ENCODE measurements around the gene CSTPP1.
"Not testable (repeated sequence)": the region's sequence is repeated elsewhere in the genome, so short reads cannot be mapped to it uniquely, and the experiment has no call there.

CSTPP1 gene

GRCh38 chr11:46991391-46991790 is 54.8 kb downstream of the CSTPP1 start:
- no peaks in the 10 kb centered on the region for H3K36me3 ChIP-seq (replicated peaks)
- no peaks in the 10 kb centered on the region for H3K27me3 ChIP-seq (replicated peaks)
- no peak overlapping the region for H3K27ac ChIP-seq
- H3K4me3 ChIP-seq (ENCODE audit: low read depth, low read length), result no peak overlapping the region
- in situ Hi-C loops (cut with HindIII; ENCODE audit: low pct_ligation_motif_present, low sequenced_read_pairs), result no loop called here
- DNase-seq, result no peak
- TF ChIP-seq CTCF (IDR thresholded peaks at IDR 0.05; ENCODE audit: low read depth, low read length, missing control alignments), result no peak

GRCh38 chr11:46992386-46992785 is 55.8 kb downstream of the CSTPP1 start:
- H3K27ac ChIP-seq; H3K4me3 ChIP-seq (ENCODE audit: low read depth, low read length); in situ Hi-C loops (cut with HindIII; ENCODE audit: low pct_ligation_motif_present, low sequenced_read_pairs); H3K36me3 ChIP-seq (replicated peaks); DNase-seq; H3K27me3 ChIP-seq (replicated peaks): not testable (repeated sequence)

GRCh38 chr11:46997796-46998195 is 61.2 kb downstream of the CSTPP1 start:
- H3K4me3 ChIP-seq (ENCODE audit: low read depth, low read length); H3K27me3 ChIP-seq (replicated peaks); in situ Hi-C loops (cut with HindIII; ENCODE audit: low pct_ligation_motif_present, low sequenced_read_pairs); H3K27ac ChIP-seq; H3K36me3 ChIP-seq (replicated peaks); DNase-seq: not testable (repeated sequence)

GRCh38 chr11:46999217-46999616 is 62.7 kb downstream of the CSTPP1 start:
- no peak for DNase-seq
- no peak for TF ChIP-seq CTCF (IDR thresholded peaks at IDR 0.05; ENCODE audit: low read depth, low read length, missing control alignments)

GRCh38 chr11:47000033-47000432 is 63.5 kb downstream of the CSTPP1 start:
- in situ Hi-C loops (cut with HindIII; ENCODE audit: low pct_ligation_motif_present, low sequenced_read_pairs), result no loop called here
- no peak overlapping the region for H3K4me3 ChIP-seq (ENCODE audit: low read depth, low read length)
- TF ChIP-seq CTCF (IDR thresholded peaks at IDR 0.05; ENCODE audit: low read depth, low read length, missing control alignments), result no peak
- no peak for DNase-seq
- no peak overlapping the region for H3K27ac ChIP-seq
- H3K36me3 ChIP-seq (replicated peaks), result no peaks in the 10 kb centered on the region
- no peaks in the 10 kb centered on the region for H3K27me3 ChIP-seq (replicated peaks)

More at GRCh38 chr11:46999217-46999616, 62.7 kb downstream of the CSTPP1 start:
- no peak overlapping the region for H3K4me3 ChIP-seq (ENCODE audit: low read depth, low read length)
- H3K27me3 ChIP-seq (replicated peaks), result no peaks in the 10 kb centered on the region
- no peak overlapping the region for H3K27ac ChIP-seq
- no peaks in the 10 kb centered on the region for H3K36me3 ChIP-seq (replicated peaks)
- in situ Hi-C loops (cut with HindIII; ENCODE audit: low pct_ligation_motif_present, low sequenced_read_pairs), result no loop called here

- no peak for TF ChIP-seq CTCF (IDR thresholded peaks at IDR 0.05; ENCODE audit: low read depth, low read length, missing control alignments)
- no peak for DNase-seq
- Histone ChIP-seq H3K27me3 (replicated peaks) (no peaks in the 10 kb centered on the region), H3K4me3 (ENCODE audit: low read depth, low read length) (no peak overlapping the region), H3K36me3 (replicated peaks) (no peaks in the 10 kb centered on the region), H3K27ac (no peak overlapping the region)
- in situ Hi-C loops (cut with HindIII; ENCODE audit: low pct_ligation_motif_present, low sequenced_read_pairs), result no loop called here
Measured at GRCh38 chr11:47001781-47002181, 65.2 kb downstream of the CSTPP1 start.

- Histone ChIP-seq H3K27me3 (replicated peaks) (no peaks in the 10 kb centered on the region), H3K4me3 (ENCODE audit: low read depth, low read length) (no peak overlapping the region), H3K36me3 (replicated peaks) (no peaks in the 10 kb centered on the region), H3K27ac (no peak overlapping the region)
- in situ Hi-C loops (cut with HindIII; ENCODE audit: low pct_ligation_motif_present, low sequenced_read_pairs), result no loop called here
- DNase-seq, result no peak
- TF ChIP-seq CTCF (IDR thresholded peaks at IDR 0.05; ENCODE audit: low read depth, low read length, missing control alignments), result no peak
Measured at GRCh38 chr11:47002390-47002789, 65.8 kb downstream of the CSTPP1 start.

Measured in brain microvascular endothelial cell (primary cell).